ENCODE results near the gene GOLGA5.

GOLGA5 gene

DNA sequence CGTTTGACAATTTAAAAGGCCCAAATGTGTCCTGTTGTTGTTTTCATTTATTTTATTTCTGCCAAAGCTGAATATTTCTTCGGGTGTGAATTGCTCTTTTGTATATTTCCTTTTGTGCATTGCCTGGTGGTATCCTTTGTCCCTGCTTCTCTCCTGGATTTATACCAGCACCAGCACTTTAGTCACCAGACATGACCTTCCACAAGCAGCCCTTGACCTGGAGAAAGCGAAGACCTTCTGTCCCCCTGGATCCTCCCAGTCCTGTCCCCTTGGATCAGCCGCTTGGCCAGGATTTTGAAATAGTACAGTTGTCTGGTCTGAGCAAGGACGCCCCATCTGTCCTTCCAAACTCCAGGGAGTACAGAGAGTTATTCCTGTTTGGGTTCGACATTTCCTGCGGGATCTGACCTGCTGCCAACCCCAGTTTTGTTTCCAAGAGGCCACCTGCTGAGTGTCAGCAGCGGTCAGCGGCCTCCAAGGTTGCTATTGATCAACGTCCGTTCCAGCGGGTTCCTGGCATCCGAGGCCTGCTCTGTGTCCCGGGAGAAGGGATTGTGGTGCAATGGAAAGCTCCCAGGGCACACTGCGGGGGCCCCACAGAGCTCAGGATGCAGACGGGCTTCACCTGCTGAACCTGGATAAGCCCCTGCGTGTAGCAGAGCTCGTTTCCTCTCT, 83.8 kb downstream of the GOLGA5 start:
- H3K4me3 ChIP-seq = no peak overlapping the region
- 0 out of 22 replicates have a peak, but pooled peaks cover 0 to 2% (median 0%) of the 10 kb centered on the region in 11 experiments for H3K9me3 ChIP-seq (replicated peaks in 1 of 11)
- no peaks in the 10 kb centered on the region for H3K36me3 ChIP-seq
- H3K9ac ChIP-seq = no peak overlapping the region
- no peak for TF ChIP-seq Cebpa-rat (IDR thresholded peaks at IDR 0.05)
- peaks cover 0 to 8% (median 0%) of the 10 kb centered on the region in 10 experiments; a peak in 1 of 20 replicates for H3K4me1 ChIP-seq
- no peak overlapping the region for H3K4me2 ChIP-seq
- H3K27ac ChIP-seq = no peak overlapping the region
- H4K20me1 ChIP-seq = no peaks in the 10 kb centered on the region
- no peaks in the 10 kb centered on the region for H3K27me3 ChIP-seq

- H3K4me1 ChIP-seq = peaks cover 0 to 8% (median 0%) of the 10 kb centered on the region in 10 experiments; a peak in 1 of 20 replicates
- peaks cover 0 to 7% (median 4%) of the 10 kb centered on the region in 11 experiments; a peak in 5 of 22 replicates for H3K9me3 ChIP-seq (replicated peaks in 1 of 11)
- no peak overlapping the region for H3K4me2 ChIP-seq
- H3K36me3 ChIP-seq = no peaks in the 10 kb centered on the region
- no peak overlapping the region for H3K27ac ChIP-seq
- H4K20me1 ChIP-seq = no peaks in the 10 kb centered on the region
- TF ChIP-seq Cebpa-rat (IDR thresholded peaks at IDR 0.05) = no peak
- no peak overlapping the region for H3K9ac ChIP-seq
- H3K27me3 ChIP-seq = no peaks in the 10 kb centered on the region
- no peak overlapping the region for H3K4me3 ChIP-seq
Observed at GRCh38 chr14:92880351-92880750, 86.2 kb downstream of the GOLGA5 start.

- Histone ChIP-seq H3K4me1 (peaks cover 0 to 8% (median 0%) of the 10 kb centered on the region in 10 experiments; a peak in 1 of 20 replicates), H3K27me3 (no peaks in the 10 kb centered on the region), H3K4me3 (no peak overlapping the region), H3K4me2 (0 out of 22 replicates have a peak overlapping the region, but pooled peaks of 1 of the 11 experiments have one; percentile 7), H4K20me1 (no peaks in the 10 kb centered on the region), H3K36me3 (no peaks in the 10 kb centered on the region), H3K27ac (no peak overlapping the region), H3K9me3 (replicated peaks in 1 of 11) (peaks cover 0 to 7% (median 4%) of the 10 kb centered on the region in 11 experiments; a peak in 5 of 22 replicates), H3K9ac (no peak overlapping the region)
- TF ChIP-seq Cebpa-rat (IDR thresholded peaks at IDR 0.05) = no peak
Observed at GRCh38 chr14:92880851-92881250, 86.7 kb downstream of the GOLGA5 start.

DNA sequence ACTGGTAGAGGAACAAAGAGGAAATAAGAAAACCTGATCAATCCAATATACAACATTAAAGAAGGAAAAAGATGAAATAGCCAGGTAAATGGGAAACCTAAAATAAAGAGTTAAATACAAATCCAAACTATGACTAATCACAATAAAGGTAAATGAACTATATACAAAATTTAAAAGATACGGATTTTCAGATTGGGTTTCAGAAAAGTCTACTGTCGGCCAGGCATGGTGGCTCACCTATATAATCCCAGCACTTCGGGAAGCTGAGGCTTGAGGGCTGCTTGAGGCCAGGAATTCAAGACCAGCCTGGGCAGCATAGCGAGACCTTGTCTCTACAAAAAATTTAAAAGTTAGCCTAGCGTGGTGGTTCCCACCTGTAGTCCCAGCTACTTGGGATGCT, 89.0 kb downstream of the GOLGA5 start:
- H3K4me1 ChIP-seq = peaks cover 0 to 8% (median 0%) of the 10 kb centered on the region in 10 experiments; a peak in 1 of 20 replicates
- H4K20me1 ChIP-seq = no peaks in the 10 kb centered on the region
- TF ChIP-seq Cebpa-rat (IDR thresholded peaks at IDR 0.05) = no peak
- no peaks in the 10 kb centered on the region for H3K27me3 ChIP-seq
- no peak overlapping the region for H3K27ac ChIP-seq
- no peak overlapping the region for H3K4me2 ChIP-seq
- H3K9me3 ChIP-seq (replicated peaks in 1 of 11) = peaks cover 0 to 7% (median 4%) of the 10 kb centered on the region in 11 experiments; a peak in 5 of 22 replicates
- no peak overlapping the region for H3K4me3 ChIP-seq
- no peaks in the 10 kb centered on the region for H3K36me3 ChIP-seq
- no peak overlapping the region for H3K9ac ChIP-seq

- Histone ChIP-seq H3K4me2 (no peak overlapping the region), H3K27ac (no peak overlapping the region), H3K9me3 (replicated peaks in 1 of 11) (peaks cover 0 to 7% (median 4%) of the 10 kb centered on the region in 11 experiments; a peak in 5 of 22 replicates), H3K27me3 (no peaks in the 10 kb centered on the region), H3K9ac (no peak overlapping the region), H3K4me3 (no peak overlapping the region), H4K20me1 (no peaks in the 10 kb centered on the region), H3K36me3 (no peaks in the 10 kb centered on the region), H3K4me1 (peaks cover 0 to 8% (median 0%) of the 10 kb centered on the region in 10 experiments; a peak in 1 of 20 replicates)
- no peak for TF ChIP-seq Cebpa-rat (IDR thresholded peaks at IDR 0.05)
Observed at GRCh38 chr14:92884410-92884809, 90.3 kb downstream of the GOLGA5 start.

DNA sequence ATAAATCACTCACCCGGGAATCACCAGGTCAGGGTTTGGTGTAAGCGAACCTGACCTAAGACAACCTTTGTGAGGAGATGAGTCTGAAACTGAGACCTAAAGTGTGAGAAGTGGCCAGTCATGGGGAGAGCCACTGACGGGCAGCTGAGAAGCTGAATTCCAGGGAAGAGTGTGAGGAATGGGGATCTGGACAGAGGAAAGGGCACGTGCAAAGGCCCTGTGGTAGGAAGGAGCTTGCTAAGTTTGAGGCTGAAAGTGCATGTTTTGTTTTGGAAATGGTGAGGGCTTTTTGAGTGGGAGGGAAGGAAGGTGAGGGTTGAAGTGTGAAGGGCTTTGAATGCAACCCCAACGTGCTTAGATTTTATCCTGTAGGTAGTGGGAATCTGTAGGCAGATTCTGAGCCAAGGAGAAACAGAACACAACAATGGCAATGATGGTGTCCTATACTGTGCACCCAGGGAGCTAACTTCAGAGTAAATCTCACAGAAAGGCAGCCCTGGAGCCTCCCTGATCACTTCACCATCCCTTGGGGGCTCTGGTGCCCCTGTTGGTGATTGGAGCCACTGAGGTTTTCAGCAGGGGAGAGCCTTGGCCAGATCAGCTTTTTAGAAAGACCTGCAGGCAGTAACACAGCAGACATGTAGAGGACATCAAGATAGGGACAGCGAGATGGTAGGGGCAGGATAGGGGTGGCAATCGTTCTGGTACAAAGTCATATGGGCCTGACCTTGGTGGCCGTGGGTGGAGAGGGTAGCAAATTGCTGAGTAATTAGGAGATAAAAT, 91.4 kb downstream of the GOLGA5 start:
- no peak overlapping the region for H3K4me3 ChIP-seq
- no peak overlapping the region for H3K9ac ChIP-seq
- no peak overlapping the region for H3K4me2 ChIP-seq
- no peaks in the 10 kb centered on the region for H3K27me3 ChIP-seq
- peaks cover 0 to 8% (median 0%) of the 10 kb centered on the region in 10 experiments; a peak in 1 of 20 replicates for H3K4me1 ChIP-seq
- H4K20me1 ChIP-seq = no peaks in the 10 kb centered on the region
- TF ChIP-seq Cebpa-rat (IDR thresholded peaks at IDR 0.05) = no peak
- H3K9me3 ChIP-seq (replicated peaks in 1 of 11) = peaks cover 0 to 7% (median 4%) of the 10 kb centered on the region in 11 experiments; a peak in 5 of 22 replicates
- no peaks in the 10 kb centered on the region for H3K36me3 ChIP-seq
- H3K27ac ChIP-seq = no peak overlapping the region

DNA sequence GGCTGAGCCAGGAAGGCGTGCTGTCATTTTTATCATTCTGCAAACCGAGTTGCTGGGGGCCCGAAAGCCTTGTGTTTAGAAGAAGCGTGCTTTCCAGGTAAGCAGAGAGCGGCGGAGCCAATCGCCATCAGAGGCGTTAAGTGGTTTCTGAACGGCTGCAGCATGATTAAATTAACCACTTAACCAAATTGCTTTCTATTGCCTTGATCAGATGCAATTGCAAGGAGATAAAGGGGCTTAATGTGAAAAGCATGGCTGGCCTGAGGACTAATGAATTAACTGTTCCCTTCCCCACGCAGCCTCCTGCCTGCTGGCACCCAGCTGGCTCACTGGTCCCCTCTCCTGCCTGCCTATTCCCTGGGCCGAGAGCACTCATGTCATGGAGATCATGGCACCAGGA, 92.2 kb downstream of the GOLGA5 start:
- Histone ChIP-seq H3K4me3 (no peak overlapping the region), H3K36me3 (no peaks in the 10 kb centered on the region), H4K20me1 (no peaks in the 10 kb centered on the region; a peak in 1 of 22 replicates), H3K4me1 (peaks cover 0 to 2% (median 0%) of the 10 kb centered on the region in 10 experiments; a peak in 1 of 20 replicates), H3K9ac (no peak overlapping the region), H3K4me2 (no peak overlapping the region), H3K27me3 (no peaks in the 10 kb centered on the region), H3K9me3 (replicated peaks in 1 of 11) (peaks cover 0 to 7% (median 4%) of the 10 kb centered on the region in 11 experiments; a peak in 5 of 22 replicates), H3K27ac (no peak overlapping the region)
- TF ChIP-seq Cebpa-rat (IDR thresholded peaks at IDR 0.05) = no peak

- TF ChIP-seq Cebpa-rat (IDR thresholded peaks at IDR 0.05) = no peak
- Histone ChIP-seq H3K4me1 (no peaks in the 10 kb centered on the region), H3K27me3 (no peaks in the 10 kb centered on the region), H3K4me2 (no peak overlapping the region), H3K4me3 (no peak overlapping the region), H3K9ac (no peak overlapping the region), H3K9me3 (replicated peaks in 1 of 11) (peaks cover 0 to 7% (median 4%) of the 10 kb centered on the region in 11 experiments; a peak in 7 of 22 replicates), H3K36me3 (no peaks in the 10 kb centered on the region), H3K27ac (no peak overlapping the region), H4K20me1 (no peaks in the 10 kb centered on the region; a peak in 1 of 22 replicates)
Observed at GRCh38 chr14:92887157-92887556, 93.1 kb downstream of the GOLGA5 start.

- Histone ChIP-seq H3K36me3 (no peaks in the 10 kb centered on the region), H3K4me2 (no peak overlapping the region; a peak in 1 of 22 replicates), H3K9me3 (replicated peaks in 1 of 11) (peaks cover 5 to 21% (median 15%) of the 10 kb centered on the region in 11 experiments; a peak in 19 of 22 replicates), H4K20me1 (no peaks in the 10 kb centered on the region; a peak in 1 of 22 replicates), H3K27me3 (no peaks in the 10 kb centered on the region), H3K4me1 (no peaks in the 10 kb centered on the region), H3K4me3 (no peak overlapping the region), H3K27ac (no peak overlapping the region), H3K9ac (no peak overlapping the region)
- no peak for TF ChIP-seq Cebpa-rat (IDR thresholded peaks at IDR 0.05)
Observed at GRCh38 chr14:92888896-92889295, 94.8 kb downstream of the GOLGA5 start.

All from BLaER1 treated with 17β-estradiol and CSF1 and Interleukin-3, amounts not matched to agents 10 nM and 100 nM (cell line).